ENCODE measurements around the gene OR6X1. TPM values are rescaled to one million over a fixed set of nuclear protein-coding genes. Genes with fewer than 3 reads are reported as not detected.

The OR6X1 gene
- total and polyA plus RNA-seq, 2 experiments from 2014 or later = not detected

- Histone ChIP-seq H3K4me3 (no peak overlapping the region), H3K4me1 (ENCODE audit: insufficient read depth) (peaks cover 15% of the 10 kb centered on the region), H3K27me3 (ENCODE audit: insufficient read depth) (no peaks in the 10 kb centered on the region), H3K4me2 (no peak overlapping the region), H3K9me2 (ENCODE audit: insufficient read depth) (peaks cover 3% of the 10 kb centered on the region; the same call in 1 of the 2 replicates), H2AFZ (no peak overlapping the region), H3K27ac (ENCODE audit: low read depth) (no peak overlapping the region), H3K36me3 (ENCODE audit: insufficient read depth) (peaks cover 43% of the 10 kb centered on the region), H3F3A (replicated peaks; ENCODE audit: low read depth) (no peaks in the 10 kb centered on the region), H3K79me2 (replicated peaks; ENCODE audit: insufficient read depth) (peaks cover 78% of the 10 kb centered on the region), H4K20me1 (replicated peaks; ENCODE audit: insufficient read depth) (peaks cover 32% of the 10 kb centered on the region)
- Mint-ChIP-seq H3K27me3 (ENCODE audit: insufficient read depth, low read depth, poor library complexity) (peaks cover 17% of the 10 kb centered on the region), H3K4me1 (peaks cover 28% of the 10 kb centered on the region), H3K27ac (no peak overlapping the region), H3K36me3 (ENCODE audit: low read depth) (no peaks in the 10 kb centered on the region; the same call in 1 of the 3 replicates), H3K9me3 (peaks cover 26% of the 10 kb centered on the region), H3K4me3 (no peak overlapping the region)
- DNase-seq (ENCODE audit: low spot score) = no peak
- TF ChIP-seq EZH2 (IDR thresholded peaks at IDR 0.05; ENCODE audit: low read depth, unreplicated experiment) = no peak
- no peak for TF ChIP-seq JUNB (IDR thresholded peaks at IDR 0.05; ENCODE audit: unreplicated experiment)
- TF ChIP-seq EZH2phosphoT487 (IDR thresholded peaks at IDR 0.05; ENCODE audit: unreplicated experiment) = no peak
- TF ChIP-seq STAT1 (IDR thresholded peaks at IDR 0.05; ENCODE audit: unreplicated experiment) = no peak
- no peak for TF ChIP-seq ZNF462 (CRISPR knock-in tag; IDR thresholded peaks at IDR 0.05)
- TF ChIP-seq CREB1 (CRISPR knock-in tag; IDR thresholded peaks at IDR 0.05; ENCODE audit: low read depth) = no peak
- TF ChIP-seq CTCF (conservative IDR thresholded peaks at IDR 0.05; ENCODE audit: low read depth in 2 of 2) = no peak
- TF ChIP-seq ZNF114 (CRISPR knock-in tag; IDR thresholded peaks at IDR 0.05) = no peak
- no peak for ATAC-seq
These were observed 15.9 kb downstream of the OR6X1 start for GRCh38 chr11:123738374-123738773.

Measured in GM23338 (cell line).